Panc1 (cell line): Measurements from ENCODE around the gene RGS17. TPM values are rescaled to one million over a fixed set of nuclear protein-coding genes. Genes with fewer than 3 reads are reported as not detected.

Experiments
- ATAC-seq: fragments of 200-7000 bp; cut with Tn5 transposase; 2 replicates; pipeline ENCODE4 v1.9.1; 2020; ENCODE audit warnings: mild to moderate bottlenecking, moderate library complexity
- BruUV-seq: library from RNA; stranded (reverse); fragments of 400-500 nt; replicated peaks from 2 replicates; lab custom pipeline; 2021; lab: Mats Ljungman, UMichigan
- CTCF ChIA-PET: fragments of 300-600 bp; sonication (Branson Sonifier 250); formaldehyde crosslinking; loops from one replicate; lab custom pipeline; 2022; ENCODE audit warnings: antibody characterized with exemption; lab: Charles Lee
- POLR2A ChIA-PET: fragments of 300-600 bp; sonication (Branson Sonifier 250); formaldehyde crosslinking; loops from one replicate; lab custom pipeline; 2022; ENCODE audit warnings: antibody characterized with exemption; lab: Charles Lee
- DNase-seq: peaks from one replicate; pipeline ENCODE4 v3.0.0-alpha.2; 2010; ENCODE audit warnings: low read depth, low spot score
- H3K27ac ChIP-seq: 2 replicates; pipeline ENCODE4 v1.5.1; 2011; ENCODE audit warnings: mild to moderate bottlenecking, low read length, inconsistent platforms
- H3K27me3 ChIP-seq: fragments of 200-500 bp; sonication (Bioruptor generic); 2 replicates; pipeline ENCODE4 v1.6.0; 2014; ENCODE audit warnings: low read length, inconsistent platforms; ENCODE audit not compliant: control insufficient read depth, insufficient read depth
- H3K36me3 ChIP-seq: fragments of 200-500 bp; sonication (Bioruptor generic); 2 replicates; pipeline ENCODE4 v1.5.1; 2014; ENCODE audit warnings: inconsistent platforms, mild to moderate bottlenecking, low read length, moderate library complexity; ENCODE audit not compliant: control insufficient read depth, insufficient read depth
- H3K4me1 ChIP-seq: 2 replicates; pipeline ENCODE4 v1.5.1; 2011; ENCODE audit warnings: inconsistent platforms, mild to moderate bottlenecking, low read length, moderate library complexity; ENCODE audit not compliant: control insufficient read depth, insufficient read depth
- H3K4me3 ChIP-seq, 2 experiments: 2 replicates each; pipeline ENCODE4 v1.5.1; 2011 to 2012; ENCODE audit warnings: low read depth in 2 of 2, low read length in 2 of 2, mild to moderate bottlenecking in 2 of 2, inconsistent platforms in 1 of 2, moderate library complexity in 1 of 2
- H3K9me3 ChIP-seq: fragments of 200-500 bp; sonication (Bioruptor generic); 2 replicates; pipeline ENCODE4 v1.5.1; 2014; ENCODE audit warnings: low read depth, mild to moderate bottlenecking, inconsistent platforms, low read length, moderate library complexity; ENCODE audit not compliant: control insufficient read depth, insufficient read depth
- POLR2AphosphoS5 ChIP-seq: IDR thresholded peaks from 2 replicates; pipeline ENCODE4 v1.6.1; 2012; ENCODE audit warnings: mild to moderate bottlenecking, low read depth, low read length, moderate library complexity
- SIN3A ChIP-seq: IDR thresholded peaks from 2 replicates; pipeline ENCODE4 v1.6.1; 2012; ENCODE audit warnings: low read depth, mild to moderate bottlenecking, low read length, moderate library complexity, borderline replicate concordance; ENCODE audit not compliant: insufficient read depth
- TCF7L2 ChIP-seq: IDR thresholded peaks from 2 replicates; pipeline ENCODE4 v1.6.1; 2011; ENCODE audit warnings: mild to moderate bottlenecking, low read depth, low read length, inconsistent platforms
- in situ Hi-C: cut with HindIII; loops from 2 replicates; pipeline ENCODE4 v1.10.0; 2016; ENCODE audit warnings: low sequenced_read_pairs, low pct_unique_long_range_greater_than_20kb
- intact Hi-C: fragments of 100-400 bp; cut with micrococcal nuclease; formaldehyde crosslinking; loops from one replicate; pipeline ENCODE4 v1.10.0; 2022; ENCODE audit not compliant: unreplicated experiment
- total RNA-seq: library from RNA; stranded (reverse); gene quantifications from one replicate; pipeline ENCODE4 v1.2.1, GENCODE V29; 2021; ENCODE audit not compliant: unreplicated experiment
- TF ChIP-seq, protein P1 (sequence below): fragments of 450-650 bp; IDR thresholded peaks from 2 replicates; pipeline ENCODE4 v1.5.1; 2017; ENCODE audit warnings: mild to moderate bottlenecking
- TF ChIP-seq, protein P2 (sequence below), 2 experiments: IDR thresholded peaks; 2 replicates each; pipeline ENCODE4 v1.6.1; 2011 to 2012; ENCODE audit warnings: low read depth in 2 of 2, control low read depth in 1 of 2, low read length in 1 of 2, mild to moderate bottlenecking in 1 of 2, moderate library complexity in 1 of 2; ENCODE audit not compliant: insufficient read depth in 1 of 2

RGS17 gene
- total RNA-seq, 1 experiment from 2014 or later: 8.7 TPM

DNA sequence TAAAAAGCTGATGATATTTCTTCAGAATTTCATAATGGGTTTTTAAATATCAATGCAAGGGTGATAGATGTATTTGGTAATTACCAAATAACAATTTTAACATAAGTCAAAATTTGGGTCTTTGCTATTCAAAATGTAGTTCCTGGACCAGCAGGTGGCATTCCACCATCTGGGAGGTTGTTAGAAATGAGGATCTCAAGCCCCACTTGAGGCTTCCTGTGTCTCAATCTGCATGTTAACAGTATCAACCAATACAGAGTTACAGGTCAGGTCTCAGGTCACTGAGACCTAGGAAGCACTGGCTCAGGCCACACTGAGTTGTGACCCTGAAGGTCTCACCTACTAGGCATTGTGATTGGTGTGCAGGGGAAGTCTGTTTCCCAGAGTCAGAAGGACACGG is 71.3 kb downstream of the RGS17 start:
- TF ChIP-seq, protein P1, sequence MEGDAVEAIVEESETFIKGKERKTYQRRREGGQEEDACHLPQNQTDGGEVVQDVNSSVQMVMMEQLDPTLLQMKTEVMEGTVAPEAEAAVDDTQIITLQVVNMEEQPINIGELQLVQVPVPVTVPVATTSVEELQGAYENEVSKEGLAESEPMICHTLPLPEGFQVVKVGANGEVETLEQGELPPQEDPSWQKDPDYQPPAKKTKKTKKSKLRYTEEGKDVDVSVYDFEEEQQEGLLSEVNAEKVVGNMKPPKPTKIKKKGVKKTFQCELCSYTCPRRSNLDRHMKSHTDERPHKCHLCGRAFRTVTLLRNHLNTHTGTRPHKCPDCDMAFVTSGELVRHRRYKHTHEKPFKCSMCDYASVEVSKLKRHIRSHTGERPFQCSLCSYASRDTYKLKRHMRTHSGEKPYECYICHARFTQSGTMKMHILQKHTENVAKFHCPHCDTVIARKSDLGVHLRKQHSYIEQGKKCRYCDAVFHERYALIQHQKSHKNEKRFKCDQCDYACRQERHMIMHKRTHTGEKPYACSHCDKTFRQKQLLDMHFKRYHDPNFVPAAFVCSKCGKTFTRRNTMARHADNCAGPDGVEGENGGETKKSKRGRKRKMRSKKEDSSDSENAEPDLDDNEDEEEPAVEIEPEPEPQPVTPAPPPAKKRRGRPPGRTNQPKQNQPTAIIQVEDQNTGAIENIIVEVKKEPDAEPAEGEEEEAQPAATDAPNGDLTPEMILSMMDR: peak; percentile 43
- TF ChIP-seq SIN3A (no peak), POLR2AphosphoS5 (no peak)
- TF ChIP-seq, protein P2, sequence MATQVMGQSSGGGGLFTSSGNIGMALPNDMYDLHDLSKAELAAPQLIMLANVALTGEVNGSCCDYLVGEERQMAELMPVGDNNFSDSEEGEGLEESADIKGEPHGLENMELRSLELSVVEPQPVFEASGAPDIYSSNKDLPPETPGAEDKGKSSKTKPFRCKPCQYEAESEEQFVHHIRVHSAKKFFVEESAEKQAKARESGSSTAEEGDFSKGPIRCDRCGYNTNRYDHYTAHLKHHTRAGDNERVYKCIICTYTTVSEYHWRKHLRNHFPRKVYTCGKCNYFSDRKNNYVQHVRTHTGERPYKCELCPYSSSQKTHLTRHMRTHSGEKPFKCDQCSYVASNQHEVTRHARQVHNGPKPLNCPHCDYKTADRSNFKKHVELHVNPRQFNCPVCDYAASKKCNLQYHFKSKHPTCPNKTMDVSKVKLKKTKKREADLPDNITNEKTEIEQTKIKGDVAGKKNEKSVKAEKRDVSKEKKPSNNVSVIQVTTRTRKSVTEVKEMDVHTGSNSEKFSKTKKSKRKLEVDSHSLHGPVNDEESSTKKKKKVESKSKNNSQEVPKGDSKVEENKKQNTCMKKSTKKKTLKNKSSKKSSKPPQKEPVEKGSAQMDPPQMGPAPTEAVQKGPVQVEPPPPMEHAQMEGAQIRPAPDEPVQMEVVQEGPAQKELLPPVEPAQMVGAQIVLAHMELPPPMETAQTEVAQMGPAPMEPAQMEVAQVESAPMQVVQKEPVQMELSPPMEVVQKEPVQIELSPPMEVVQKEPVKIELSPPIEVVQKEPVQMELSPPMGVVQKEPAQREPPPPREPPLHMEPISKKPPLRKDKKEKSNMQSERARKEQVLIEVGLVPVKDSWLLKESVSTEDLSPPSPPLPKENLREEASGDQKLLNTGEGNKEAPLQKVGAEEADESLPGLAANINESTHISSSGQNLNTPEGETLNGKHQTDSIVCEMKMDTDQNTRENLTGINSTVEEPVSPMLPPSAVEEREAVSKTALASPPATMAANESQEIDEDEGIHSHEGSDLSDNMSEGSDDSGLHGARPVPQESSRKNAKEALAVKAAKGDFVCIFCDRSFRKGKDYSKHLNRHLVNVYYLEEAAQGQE (IDR thresholded peaks at IDR 0.05; ENCODE audit: insufficient read depth in 1 of 2, low read depth in 2 of 2, low read length in 1 of 2): no peak
- in situ Hi-C loops: no loop called here

DNA sequence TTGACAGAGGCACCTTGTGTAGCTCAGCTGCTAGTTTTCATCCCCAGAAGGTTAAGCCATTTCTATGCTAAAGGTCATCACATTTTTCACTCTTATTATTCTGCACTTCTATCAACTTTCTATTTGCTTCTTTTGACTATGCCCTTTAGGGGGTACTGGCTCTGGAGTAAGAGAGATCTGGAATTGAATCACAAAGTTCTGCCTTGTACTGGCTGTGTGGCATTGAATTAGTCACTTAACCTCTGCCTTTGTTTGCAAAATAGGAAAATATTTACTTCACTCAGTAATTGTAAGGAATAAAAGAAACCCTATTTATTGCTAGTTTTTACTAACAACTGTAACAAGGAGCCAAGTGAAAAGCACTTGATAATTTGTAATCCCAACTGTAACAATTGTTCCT is 71.8 kb downstream of the RGS17 start:
- no peak overlapping the region for H3K4me3 ChIP-seq
- in situ Hi-C loops: no loop called here
- POLR2A ChIA-PET: no interaction called here
- no peaks in the 10 kb centered on the region for H3K36me3 ChIP-seq
- intact Hi-C loops: no loop called here
- BruUV-seq: no TSS peak
- no peak overlapping the region for H3K27ac ChIP-seq
- H3K4me1 ChIP-seq: no peaks in the 10 kb centered on the region
- CTCF ChIA-PET: no interaction called here
- DNase-seq (no peak), ATAC-seq (no peak)
- H3K27me3 ChIP-seq: no peaks in the 10 kb centered on the region
- peaks cover 10% of the 10 kb centered on the region; the same call in 1 of the 2 replicates for H3K9me3 ChIP-seq
- TF ChIP-seq, protein P1: no peak
- TF ChIP-seq POLR2AphosphoS5 (no peak), SIN3A (no peak), TCF7L2 (no peak)
- TF ChIP-seq, protein P2 (IDR thresholded peaks at IDR 0.05; ENCODE audit: insufficient read depth in 1 of 2, low read depth in 2 of 2, low read length in 1 of 2): no peak

More for the DNA sequence above, 71.3 kb downstream of the RGS17 start:
- intact Hi-C loops: no loop called here
- POLR2A ChIA-PET: no interaction called here
- no peak overlapping the region for H3K27ac ChIP-seq
- DNase-seq (no peak), ATAC-seq (no peak)
- no peak overlapping the region for H3K4me3 ChIP-seq
- H3K4me1 ChIP-seq: no peaks in the 10 kb centered on the region
- no peaks in the 10 kb centered on the region for H3K36me3 ChIP-seq
- no TSS peak for BruUV-seq
- CTCF ChIA-PET: no interaction called here
- H3K9me3 ChIP-seq: peaks cover 10% of the 10 kb centered on the region; the same call in 1 of the 2 replicates
- H3K27me3 ChIP-seq: no peaks in the 10 kb centered on the region
